SKM-1 (cell line): ENCODE measurements around the gene GALNT9.

Experiments used
- DNase-seq: peaks from one replicate; lab custom pipeline; 2025; ENCODE audit not compliant: unreplicated experiment; lab: John Stamatoyannopoulos, UW

The GALNT9 gene

GRCh38 chr12:132218527-132218875, 110.9 kb downstream of the GALNT9 start:
- DNase-seq, result no peak

GRCh38 chr12:132217800-132218526, 111.4 kb downstream of the GALNT9 start:
- no peak for DNase-seq

GRCh38 chr12:132217371-132217770, 112.0 kb downstream of the GALNT9 start:
- no peak for DNase-seq

GRCh38 chr12:132216354-132216987, 112.9 kb downstream of the GALNT9 start:
- no peak for DNase-seq

GRCh38 chr12:132215299-132215989, 113.9 kb downstream of the GALNT9 start:
- DNase-seq, result no peak

GRCh38 chr12:132214891-132215290, 114.5 kb downstream of the GALNT9 start:
- no peak for DNase-seq

GRCh38 chr12:132214161-132214476, 115.3 kb downstream of the GALNT9 start:
- DNase-seq, result no peak

GRCh38 chr12:132213359-132214160, 115.8 kb downstream of the GALNT9 start:
- no peak for DNase-seq

GRCh38 chr12:132211816-132212215, 117.6 kb downstream of the GALNT9 start:
- DNase-seq, result no peak

- no peak for DNase-seq
These were observed 118.1 kb downstream of the GALNT9 start for GRCh38 chr12:132211326-132211725.

GRCh38 chr12:132210223-132211055, 119.0 kb downstream of the GALNT9 start:
- DNase-seq, result no peak

GRCh38 chr12:132209619-132210222, 119.7 kb downstream of the GALNT9 start:
- DNase-seq, result no peak

GRCh38 chr12:132208153-132208823, 121.1 kb downstream of the GALNT9 start:
- DNase-seq, result no peak

- no peak for DNase-seq
These were observed 122.2 kb downstream of the GALNT9 start for GRCh38 chr12:132207083-132207775.

- no peak for DNase-seq
These were observed 123.3 kb downstream of the GALNT9 start for GRCh38 chr12:132206046-132206434.

- no peak for DNase-seq
These were observed 123.9 kb downstream of the GALNT9 start for GRCh38 chr12:132205271-132206045.

- no peak for DNase-seq
These were observed 124.6 kb downstream of the GALNT9 start for GRCh38 chr12:132204793-132205270.

- DNase-seq, result no peak
These were observed 125.2 kb downstream of the GALNT9 start for GRCh38 chr12:132204063-132204792.
